GM18517 (cell line): ENCODE results near the gene SSBP3.
A peak's percentile ranks its signal among the peaks of the same experiment; 100 is the strongest.
"Not testable (repeated sequence)": the region's sequence is repeated elsewhere in the genome, so short reads cannot be mapped to it uniquely, and the experiment has no call there.

ENCODE experiments used
- ATAC-seq: cut with Tn5 transposase; IDR thresholded peaks from one replicate; pipeline ENCODE4 v1.9.1; 2021; ENCODE audit warnings: mild to moderate bottlenecking, moderate library complexity; ENCODE audit not compliant: unreplicated experiment

SSBP3 gene

DNA sequence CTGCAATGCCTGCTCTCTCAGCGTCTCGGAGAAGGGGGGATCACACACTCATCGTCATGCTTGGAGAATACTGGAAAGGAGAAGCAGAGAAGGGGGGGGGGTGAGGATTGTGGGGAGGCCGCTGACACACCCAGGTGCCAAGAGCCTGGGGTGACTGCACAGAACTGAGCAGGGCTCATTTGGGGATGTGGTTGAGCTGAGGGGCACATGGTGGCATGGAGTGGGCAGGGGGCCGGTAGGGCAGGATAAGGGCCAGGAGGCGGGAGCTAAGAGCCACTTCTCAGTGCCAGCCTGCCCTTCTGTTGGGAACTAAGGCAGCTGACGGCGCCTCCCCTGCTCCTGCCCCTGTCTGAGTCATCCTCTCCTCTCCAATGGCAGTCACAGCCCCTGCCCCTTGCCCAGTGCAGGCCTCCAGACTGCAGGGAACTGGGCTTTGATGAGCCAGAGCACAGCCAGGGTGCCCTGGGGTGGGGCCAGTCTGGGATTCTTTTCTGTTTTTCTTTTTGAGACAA lies 179.0 kb downstream of the SSBP3 start:
- ATAC-seq = no peak

DNA sequence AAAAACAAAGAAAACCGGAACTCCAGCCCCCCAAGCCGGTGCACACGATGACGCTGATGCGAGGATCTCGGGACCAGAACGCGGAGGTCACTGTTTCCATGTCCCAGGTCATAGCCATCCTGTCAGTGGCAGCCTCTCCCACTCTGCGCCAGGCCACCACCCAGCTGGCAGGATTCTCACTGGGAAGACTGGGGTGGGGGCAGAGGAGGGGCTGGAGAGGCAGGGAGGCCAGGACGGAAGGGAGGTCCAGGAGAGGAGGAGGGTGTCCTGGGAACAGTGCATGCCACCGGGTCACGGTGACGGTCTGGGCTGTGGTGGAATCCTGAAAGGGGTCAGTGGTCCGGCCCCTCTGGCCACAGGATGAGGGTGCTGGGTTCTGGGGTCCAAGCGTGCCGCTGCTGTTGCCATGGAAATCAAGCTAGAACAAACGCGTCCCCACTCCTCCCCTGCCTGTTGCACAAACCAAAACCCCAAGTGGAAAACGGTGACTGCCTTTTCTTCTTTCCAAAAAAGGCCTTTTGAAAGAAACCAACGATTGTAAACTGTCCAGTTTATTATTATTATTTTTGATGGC lies 180.1 kb downstream of the SSBP3 start:
- ATAC-seq = no peak

DNA sequence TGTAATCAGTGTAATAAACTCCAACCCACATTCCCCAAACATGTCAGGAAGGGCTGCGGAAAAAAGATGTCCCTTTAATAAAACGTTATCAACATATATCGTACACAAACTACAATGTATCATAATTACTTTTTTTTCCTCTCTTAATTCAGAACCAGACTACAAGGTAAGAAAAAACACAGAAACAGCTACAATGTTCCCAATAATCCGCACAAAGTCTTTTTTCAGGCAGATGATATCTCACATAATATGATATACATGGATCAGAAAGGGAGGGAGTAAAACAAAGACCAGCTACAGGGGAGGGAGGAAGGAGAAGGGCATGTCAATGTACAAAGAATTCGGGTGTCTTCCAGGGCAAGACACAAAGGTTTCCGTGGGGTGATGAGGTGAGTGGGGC lies 180.8 kb downstream of the SSBP3 start:
- no peak for ATAC-seq

DNA sequence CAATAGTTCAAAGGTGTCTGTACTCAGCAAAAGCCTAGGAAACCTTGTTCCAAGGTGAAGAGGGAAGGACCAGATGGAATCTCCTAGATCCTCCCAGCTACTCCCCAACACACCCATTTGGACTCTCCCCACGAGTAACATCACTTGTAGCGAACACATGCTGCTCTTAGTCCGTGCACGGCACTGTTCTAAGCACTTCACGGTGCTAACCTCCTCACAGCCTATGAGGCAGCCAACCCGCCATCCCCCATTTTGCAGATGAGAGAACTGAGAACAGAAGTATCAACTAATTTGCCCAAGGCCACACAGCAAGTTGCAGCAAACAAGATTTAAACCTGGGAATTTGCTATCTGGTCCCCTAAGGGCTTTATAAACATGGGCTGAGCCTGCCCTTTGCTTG lies 182.0 kb downstream of the SSBP3 start:
- ATAC-seq = no peak

DNA sequence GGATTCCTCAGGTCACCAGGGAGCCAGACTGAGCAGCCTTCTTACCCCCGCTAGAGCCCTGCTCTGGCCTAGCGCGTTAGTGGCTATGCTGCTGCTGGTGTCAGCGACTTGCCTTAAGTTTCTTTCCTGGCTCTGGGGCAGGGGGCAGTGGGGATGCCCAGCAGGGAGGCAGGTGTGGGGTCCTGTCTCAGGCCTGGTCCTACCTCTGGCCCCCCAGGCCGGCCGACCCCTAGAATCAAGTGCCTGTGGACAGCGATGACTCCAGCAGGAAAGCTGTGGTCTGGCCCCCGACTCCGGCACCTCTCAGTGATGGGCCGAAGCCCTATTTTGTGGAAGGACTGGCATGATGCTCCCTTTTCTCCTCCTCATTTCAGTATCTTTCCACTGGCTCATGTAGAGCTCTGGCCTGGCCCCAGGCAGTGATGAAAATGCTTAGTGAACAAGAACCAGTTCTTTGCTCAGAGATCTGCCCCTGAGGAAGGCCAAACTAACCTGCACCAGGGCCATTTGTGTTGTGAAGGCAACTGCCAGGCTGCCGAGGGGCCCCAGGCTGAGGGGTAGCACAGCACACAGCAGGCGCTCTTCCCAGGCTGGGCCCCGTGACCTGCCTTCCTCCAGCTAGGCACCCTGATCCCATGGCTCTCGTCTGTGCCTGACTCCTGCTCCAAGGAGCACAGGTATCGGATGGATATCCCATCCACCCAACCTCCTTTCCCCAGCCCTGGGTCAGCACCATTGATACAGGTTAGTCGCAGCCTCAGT lies 182.6 kb downstream of the SSBP3 start:
- ATAC-seq = no peak

DNA sequence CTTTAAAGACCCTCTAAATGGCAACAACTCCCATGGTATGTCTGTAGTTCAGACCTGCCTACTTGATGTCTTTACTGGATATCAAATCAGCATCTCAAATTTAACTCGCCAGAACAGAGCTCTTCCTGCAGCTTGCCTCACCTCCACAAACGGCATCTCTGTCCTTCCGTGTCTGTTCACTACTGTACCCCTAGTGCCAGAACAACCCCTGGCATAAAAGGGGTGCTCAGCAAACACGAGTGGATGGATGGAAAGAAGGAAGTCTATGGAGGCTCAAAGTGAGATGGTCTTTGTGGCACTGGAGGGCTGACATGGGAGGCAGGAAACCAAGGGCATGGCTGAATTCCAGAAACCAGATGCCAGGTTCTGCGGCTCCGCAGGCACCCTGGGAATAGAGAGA lies 183.5 kb downstream of the SSBP3 start:
- ATAC-seq = no peak

DNA sequence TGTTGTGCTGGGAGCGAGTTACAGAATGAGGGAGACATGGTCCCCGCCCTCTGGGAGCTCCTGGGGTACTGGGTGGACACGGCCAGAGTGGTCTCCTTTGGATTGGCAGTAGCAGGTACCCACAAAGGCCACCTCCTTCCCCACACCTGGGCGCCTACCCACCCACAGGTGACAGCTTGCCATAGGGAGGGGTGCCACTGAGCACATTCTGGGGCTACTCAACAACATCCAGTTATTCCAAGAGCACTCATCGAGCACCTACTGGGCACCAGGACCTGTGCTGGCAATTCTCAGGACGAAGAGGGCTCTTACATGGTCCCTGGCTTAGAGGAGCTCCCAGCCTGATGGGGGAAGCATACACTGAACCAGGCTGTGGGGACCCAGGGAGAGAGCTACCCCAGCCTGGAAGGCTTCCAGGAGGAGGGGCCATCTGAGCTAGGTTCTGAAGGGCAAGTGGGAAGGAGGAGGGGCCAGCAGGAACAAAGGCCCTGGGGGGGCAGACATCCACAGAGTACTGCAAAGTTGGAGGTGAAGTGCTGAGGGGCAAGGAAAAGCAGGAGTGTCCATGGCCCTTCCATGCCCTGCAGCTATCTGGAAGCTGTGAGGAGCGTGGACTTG lies 184.2 kb downstream of the SSBP3 start:
- ATAC-seq = no peak

DNA sequence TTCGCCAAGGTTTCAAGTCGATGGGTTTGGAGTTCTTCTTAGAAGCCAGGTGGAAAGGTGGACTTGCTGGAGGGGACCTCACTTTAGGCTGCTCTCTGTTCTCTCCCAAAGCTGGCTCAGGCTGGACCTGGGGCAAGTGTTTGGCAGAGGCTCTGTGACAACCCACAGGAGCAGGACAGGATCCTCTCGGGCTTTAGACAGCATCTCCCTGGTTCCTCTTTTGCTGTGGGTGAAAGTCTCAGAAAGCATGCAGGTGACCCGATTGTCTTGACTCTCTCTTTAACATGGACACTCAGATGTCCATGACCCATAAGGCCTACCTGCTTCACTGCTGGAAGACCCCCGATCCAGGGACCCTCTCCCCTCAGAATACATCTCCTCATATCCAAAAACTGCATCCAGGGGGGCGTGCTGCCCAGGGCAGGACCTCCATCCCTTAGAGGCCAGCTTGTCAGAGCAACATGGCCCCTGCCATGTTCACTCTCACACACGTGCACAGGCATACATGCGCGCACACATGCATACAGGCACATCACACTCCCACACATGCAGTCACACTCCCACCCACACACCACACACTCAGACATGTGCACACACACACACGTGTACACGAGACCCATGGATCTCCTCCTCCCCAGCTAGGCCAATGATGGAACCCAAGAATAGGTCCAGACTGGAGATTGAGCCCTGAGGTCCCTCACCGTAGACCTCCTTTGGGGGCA lies 184.9 kb downstream of the SSBP3 start:
- ATAC-seq = no peak

DNA sequence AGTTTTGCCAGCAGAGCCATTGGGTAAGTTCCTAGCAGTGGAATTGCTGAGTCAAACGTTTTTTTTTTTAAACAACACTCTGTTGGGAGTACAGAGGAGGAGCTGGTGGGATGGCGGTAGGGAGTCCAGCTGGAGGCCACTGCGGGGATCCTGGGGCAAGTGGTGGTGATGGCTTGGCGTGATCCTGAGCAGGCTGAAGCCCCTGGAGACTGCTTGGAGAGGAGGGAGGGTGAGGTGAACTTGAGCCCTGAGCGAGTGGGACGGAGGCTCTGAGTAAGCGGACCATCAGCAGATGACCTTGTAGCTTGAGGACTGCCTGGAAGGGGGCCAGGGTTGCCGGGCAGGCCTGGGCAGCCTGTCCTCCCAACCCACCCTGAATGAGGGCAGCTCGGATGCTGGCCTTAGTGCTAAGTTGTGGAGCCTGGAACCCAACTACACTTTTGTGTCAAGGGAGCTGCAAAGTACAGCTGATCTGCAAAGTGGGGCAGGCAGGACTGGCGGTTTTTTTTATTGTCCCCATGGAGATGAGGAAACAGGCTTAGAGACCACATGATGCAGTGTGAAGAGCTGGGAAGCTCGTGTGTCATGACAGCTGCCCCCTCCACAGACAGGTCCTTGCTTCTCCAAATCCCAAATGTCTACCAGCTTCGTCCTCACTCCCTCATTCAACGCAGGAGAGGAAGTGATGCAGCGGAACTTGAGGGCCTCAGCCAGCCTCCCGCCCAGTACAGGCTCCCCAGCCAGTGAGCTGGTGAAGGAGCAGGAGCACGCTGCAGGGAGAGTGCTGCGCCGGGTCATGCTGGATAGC lies 186.0 kb downstream of the SSBP3 start:
- no peak for ATAC-seq

DNA sequence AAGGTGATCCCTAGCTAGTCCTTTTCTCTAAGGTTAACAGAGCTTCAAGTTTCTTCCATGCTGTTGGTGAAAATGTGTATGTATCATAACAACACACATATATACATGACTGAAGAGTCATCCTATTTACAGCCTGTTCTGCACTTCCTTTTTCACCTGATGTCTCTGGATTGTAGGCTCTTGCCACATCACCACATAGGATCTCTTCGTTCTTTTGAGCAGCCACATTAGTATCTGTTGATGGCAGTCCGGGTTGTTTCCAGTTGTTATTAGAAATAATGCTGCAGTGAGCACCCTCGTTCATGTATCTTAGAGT lies 186.5 kb downstream of the SSBP3 start:
- ATAC-seq = no peak

DNA sequence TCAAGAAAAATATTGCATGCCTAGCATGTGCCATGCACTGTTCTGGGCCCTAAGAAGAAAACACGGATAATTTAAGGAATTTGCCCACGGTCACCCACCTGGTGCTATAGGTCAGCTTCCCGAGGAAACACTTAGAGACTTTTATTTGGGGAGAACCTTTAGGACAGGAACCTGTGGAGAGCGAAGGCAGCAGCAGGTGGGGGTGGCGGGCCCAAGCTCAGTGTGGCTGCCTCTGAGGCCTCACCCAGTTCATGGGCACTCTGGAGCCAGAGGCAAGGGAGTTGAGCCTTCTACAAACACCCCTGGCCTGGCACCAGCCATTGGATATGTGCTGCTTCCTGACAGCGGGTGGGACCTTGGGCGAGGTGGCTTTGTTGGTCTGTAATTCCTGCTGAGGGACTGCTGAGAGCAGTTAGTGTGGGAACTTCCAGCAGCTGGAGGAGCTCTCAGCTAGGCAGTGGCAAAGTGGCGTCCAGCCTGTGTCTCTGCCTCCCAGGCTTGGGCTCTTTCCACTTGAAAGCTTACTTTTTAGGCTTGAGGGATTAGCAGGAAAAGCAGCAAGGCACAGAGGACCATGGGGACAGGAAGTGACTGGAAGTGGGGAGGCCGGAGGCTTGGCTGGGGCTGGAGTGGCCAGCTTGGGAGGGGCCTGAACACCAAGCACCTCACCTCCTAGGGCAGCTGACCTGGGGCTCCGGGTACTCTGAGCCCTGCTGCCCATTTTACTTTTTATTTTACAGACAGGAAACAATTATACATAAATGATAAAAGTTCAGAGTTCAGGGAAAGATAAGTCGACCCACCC lies 187.1 kb downstream of the SSBP3 start:
- ATAC-seq = no peak

DNA sequence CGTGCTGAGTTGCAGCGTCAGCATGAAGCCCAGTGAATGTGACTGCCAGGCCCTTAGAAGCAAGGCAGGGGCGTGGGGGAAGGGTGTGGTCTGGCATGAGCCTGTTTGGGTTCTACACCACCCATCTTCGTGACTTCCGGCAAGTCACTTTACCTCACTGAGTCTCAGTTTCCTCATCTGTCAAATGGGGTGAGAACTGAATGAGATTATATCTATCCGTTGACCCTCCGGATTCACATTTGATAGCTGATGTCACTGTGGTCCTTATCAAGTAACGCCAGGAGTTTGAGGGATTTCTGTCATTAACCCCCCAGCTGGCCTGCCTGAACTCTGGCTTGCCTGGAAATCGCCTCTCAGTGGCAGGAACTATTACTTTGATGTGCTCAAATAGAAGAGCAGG lies 190.7 kb downstream of the SSBP3 start:
- no peak for ATAC-seq

DNA sequence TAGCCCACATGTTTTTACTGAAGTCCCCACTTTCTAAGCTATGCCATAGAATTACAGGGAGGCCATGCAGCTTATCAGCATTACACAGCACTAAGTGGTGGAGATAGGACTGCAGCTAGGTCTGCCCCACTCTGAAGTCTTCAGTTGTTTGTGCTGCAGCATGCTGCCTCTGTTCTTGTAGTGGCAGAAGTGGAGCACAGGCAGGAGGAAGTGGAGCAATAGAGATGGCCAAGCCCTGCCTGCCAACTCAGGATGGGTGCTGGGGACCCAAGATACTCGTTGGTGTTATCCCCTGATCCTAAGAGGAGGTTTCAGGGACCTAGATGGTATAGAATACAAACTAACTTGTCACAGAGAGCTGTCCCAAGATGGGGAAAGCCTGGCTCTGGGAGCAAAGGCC lies 193.3 kb downstream of the SSBP3 start:
- no peak for ATAC-seq

DNA sequence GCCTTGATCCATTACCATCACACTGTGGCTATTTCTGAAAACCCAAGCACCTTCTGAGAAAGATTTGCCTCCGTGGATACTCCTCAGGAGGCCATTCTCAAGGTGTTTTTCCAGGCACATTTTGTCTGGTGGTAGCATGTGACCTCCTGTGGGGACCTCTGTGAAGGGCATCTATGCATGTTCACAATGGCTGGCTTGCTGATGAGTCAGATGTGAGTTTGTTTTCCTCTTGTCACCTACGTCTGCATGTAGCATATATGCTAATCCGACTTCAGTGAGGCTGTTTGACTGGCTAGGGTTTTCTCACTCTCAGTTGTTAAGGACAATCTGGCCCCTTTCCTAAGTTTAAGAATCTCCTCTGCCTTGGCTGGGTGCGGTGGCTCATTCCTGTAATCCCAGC lies 198.3 kb downstream of the SSBP3 start:
- not testable (repeated sequence) for ATAC-seq

DNA sequence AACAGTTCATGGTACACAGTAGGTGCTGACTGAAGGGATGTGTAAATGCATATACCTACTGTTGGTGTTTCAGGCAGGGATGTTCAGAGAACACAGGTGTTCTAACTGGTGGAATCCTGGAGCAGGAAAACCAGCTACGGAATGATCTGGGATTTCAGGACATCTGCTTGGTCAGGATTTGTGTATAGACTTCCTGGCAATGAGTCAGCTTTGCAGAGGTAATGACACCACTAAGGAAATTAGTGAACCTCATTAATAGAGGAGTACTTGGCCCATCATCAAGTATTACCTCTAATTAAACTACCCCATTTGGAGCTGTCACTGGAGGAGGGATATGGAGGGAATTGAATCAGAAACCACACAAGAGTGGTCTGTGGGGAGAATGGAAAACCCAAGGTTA lies 198.9 kb downstream of the SSBP3 start:
- ATAC-seq = no peak

DNA sequence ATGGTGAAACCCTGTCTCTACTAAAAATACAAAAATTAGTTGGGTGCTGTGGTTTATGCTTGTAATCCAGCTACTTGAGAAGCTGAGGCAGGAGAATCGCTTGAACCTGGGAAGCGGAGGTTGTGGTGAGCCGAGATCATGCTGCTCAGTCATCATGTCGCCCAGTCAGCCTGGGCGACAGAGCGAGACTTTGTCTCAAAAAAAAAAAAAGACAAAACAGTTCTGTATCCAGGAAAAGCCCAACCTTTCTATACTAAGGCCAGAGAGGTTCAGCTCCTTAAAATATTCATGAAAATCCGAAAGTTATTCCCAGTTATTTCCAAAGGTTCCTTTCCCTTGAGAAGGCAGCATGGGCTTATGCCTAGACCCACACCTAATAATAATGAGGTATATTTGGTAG lies 202.0 kb downstream of the SSBP3 start:
- ATAC-seq = no peak

DNA sequence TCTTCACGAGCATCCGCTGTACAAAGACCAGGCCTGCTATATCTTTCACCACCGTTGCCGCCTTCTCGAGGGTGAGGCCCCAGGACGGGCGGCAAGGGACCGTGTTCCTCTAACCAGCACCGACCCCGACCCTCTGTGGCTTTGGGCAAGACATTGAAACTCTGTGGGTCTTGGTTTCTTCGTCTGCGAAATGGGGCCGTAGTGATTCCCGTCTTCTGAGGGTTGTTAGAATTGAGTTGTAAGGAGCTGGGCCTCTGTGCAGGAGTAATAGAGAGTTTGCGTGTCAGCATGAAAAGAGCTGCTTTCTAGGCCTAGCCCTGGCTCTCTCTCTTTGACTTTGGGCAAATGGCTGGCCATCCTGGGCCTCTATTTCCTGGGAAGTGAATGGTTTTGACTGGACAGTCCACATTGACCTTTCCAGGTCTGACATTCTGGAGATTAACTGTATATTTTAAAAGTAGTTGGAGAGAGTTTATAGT lies 205.6 kb downstream of the SSBP3 start:
- ATAC-seq = no peak

DNA sequence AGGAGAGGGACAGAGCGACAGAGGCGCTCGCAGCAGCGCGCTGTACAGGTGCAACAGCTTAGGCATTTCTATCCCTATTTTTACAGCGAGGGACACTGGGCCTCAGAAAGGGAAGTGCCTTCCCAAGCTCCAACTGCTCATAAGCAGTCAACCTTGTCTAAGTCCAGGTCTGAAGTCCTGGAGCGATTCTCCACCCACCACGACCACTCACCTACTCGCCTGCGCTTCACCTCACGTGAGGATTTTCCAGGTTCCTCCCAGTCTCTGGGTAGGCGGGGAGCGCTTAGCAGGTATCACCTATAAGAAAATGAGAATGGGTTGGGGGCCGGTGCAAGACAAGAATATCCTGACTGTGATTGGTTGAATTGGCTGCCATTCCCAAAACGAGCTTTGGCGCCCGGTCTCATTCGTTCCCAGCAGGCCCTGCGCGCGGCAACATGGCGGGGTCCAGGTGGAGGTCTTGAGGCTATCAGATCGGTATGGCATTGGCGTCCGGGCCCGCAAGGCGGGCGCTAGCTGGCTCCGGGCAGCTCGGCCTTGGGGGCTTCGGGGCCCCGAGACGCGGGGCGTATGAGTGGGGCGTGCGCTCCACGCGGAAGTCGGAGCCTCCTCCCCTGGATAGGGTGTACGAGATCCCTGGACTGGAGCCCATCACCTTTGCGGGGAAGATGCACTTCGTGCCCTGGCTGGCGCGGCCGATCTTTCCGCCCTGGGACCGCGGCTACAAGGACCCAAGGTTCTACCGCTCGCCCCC lies 206.3 kb downstream of the SSBP3 start, which contains the start of the genes CYB5RL and MRPL37:
TSS of gene CYB5RL (minus strand) at position 266 of the 754 bp plus-strand sequence. CDS start 4,414 bp downstream, outside the sequence.
TSS of gene MRPL37 (plus strand) at position 403 of the 754 bp plus-strand sequence. CDS start at position 480, 77 bp downstream.
- peak; percentile 95 for ATAC-seq
